Body of pancreas (tissue), 4 donors: Measurements from ENCODE around the gene DEFB113. TPM values are rescaled to one million over a fixed set of nuclear protein-coding genes. Genes with fewer than 3 reads are reported as not detected.
A peak's percentile ranks its signal among the peaks of the same experiment; 100 is the strongest.
"Not testable (repeated sequence)": the region's sequence is repeated elsewhere in the genome, so short reads cannot be mapped to it uniquely, and the experiment has no call there.

ENCODE experiments used
- ATAC-seq: fragments of 150-250 bp; one replicate; pipeline ENCODE4 v1.9.1; 2016
- DNase-seq, 4 donors: peaks; one replicate each; pipeline ENCODE4 v3.0.0-alpha.2; 2019
- H3K27ac ChIP-seq, 4 donors: fragments of 200-600 bp; sonication (generic); 1 replicate in 3 of 4; 2 replicates in 1 of 4; pipeline versions ENCODE4 v1.5.1 to v1.6.1; 2016 to 2019; ENCODE audit warnings: mild to moderate bottlenecking in 1 of 4, mixed read lengths in 1 of 4, moderate library complexity in 1 of 4
- H3K27me3 ChIP-seq, 2 donors: fragments of 200-600 bp; sonication (generic); one replicate each; pipeline ENCODE4 v1.6.0; 2016; ENCODE audit warnings: mild to moderate bottlenecking in 1 of 2
- H3K36me3 ChIP-seq, 2 donors: fragments of 200-600 bp; sonication (generic); replicated peaks in 1 of 2; 2 replicates each; pipeline ENCODE4 v1.5.1; 2016; ENCODE audit warnings: low read depth in 2 of 2; ENCODE audit not compliant: insufficient read depth in 1 of 2
- H3K4me1 ChIP-seq: fragments of 200-600 bp; sonication (generic); one replicate; pipeline ENCODE4 v1.6.0; 2016
- H3K4me3 ChIP-seq, 2 donors: fragments of 200-600 bp; sonication (generic); 1 replicate in 1 of 2; 2 replicates in 1 of 2; pipeline ENCODE4 v1.5.1; 2016 to 2019
- H3K9me3 ChIP-seq, 3 donors: fragments of 200-600 bp; sonication (generic); 1 replicate in 2 of 3; 2 replicates in 1 of 3; pipeline ENCODE4 v1.5.1; 2016
- POLR2A ChIP-seq, 3 donors: fragments of 450-650 bp; IDR thresholded peaks; one replicate each; pipeline ENCODE4 v1.6.1; 2016; ENCODE audit warnings: antibody characterized with exemption in 3 of 3, mild to moderate bottlenecking in 2 of 3
- whole genome bisulfite sequencing, 2 donors: methylation state at CpG; one replicate each; pipeline ENCODE4 v1.1.5; 2017; 5-methylcytosine and 5-hydroxymethylcytosine counted together
- intact Hi-C: fragments of 100-400 bp; cut with DNase I; formaldehyde crosslinking; loops from one replicate; pipeline ENCODE4 v1.15.1; 2023
- total RNA-seq, 2 donors: library from RNA; depleted of rRNA; stranded (reverse); fragments of >200 nt; gene quantifications; one replicate each; pipeline ENCODE4 v1.1.0, GENCODE V29; 2016
- TF ChIP-seq, protein P1 (sequence below), 7 experiments: fragments of 450-650 bp in 4 of 7; fragments of 200-600 bp in 3 of 7; sonication (generic) in 3 of 7; IDR thresholded peaks; one replicate each; pipeline ENCODE4 v1.5.1; 2016 to 2019; ENCODE audit warnings: antibody characterized with exemption in 7 of 7

Gene DEFB113
- total RNA-seq, 2 donors from 2014 or later, result not detected

- H3K9me3 ChIP-seq, result no peaks in the 10 kb centered on the region
- no peak overlapping the region for H3K27ac ChIP-seq
- no peak for ATAC-seq
- no peak overlapping the region for H3K4me3 ChIP-seq
- no peaks in the 10 kb centered on the region for H3K4me1 ChIP-seq
- TF ChIP-seq, protein P1, sequence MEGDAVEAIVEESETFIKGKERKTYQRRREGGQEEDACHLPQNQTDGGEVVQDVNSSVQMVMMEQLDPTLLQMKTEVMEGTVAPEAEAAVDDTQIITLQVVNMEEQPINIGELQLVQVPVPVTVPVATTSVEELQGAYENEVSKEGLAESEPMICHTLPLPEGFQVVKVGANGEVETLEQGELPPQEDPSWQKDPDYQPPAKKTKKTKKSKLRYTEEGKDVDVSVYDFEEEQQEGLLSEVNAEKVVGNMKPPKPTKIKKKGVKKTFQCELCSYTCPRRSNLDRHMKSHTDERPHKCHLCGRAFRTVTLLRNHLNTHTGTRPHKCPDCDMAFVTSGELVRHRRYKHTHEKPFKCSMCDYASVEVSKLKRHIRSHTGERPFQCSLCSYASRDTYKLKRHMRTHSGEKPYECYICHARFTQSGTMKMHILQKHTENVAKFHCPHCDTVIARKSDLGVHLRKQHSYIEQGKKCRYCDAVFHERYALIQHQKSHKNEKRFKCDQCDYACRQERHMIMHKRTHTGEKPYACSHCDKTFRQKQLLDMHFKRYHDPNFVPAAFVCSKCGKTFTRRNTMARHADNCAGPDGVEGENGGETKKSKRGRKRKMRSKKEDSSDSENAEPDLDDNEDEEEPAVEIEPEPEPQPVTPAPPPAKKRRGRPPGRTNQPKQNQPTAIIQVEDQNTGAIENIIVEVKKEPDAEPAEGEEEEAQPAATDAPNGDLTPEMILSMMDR (IDR thresholded peaks at IDR 0.05), result no peak
- TF ChIP-seq POLR2A (IDR thresholded peaks at IDR 0.05), result no peak
- intact Hi-C loops, result no loop called here
- no peaks in the 10 kb centered on the region for H3K27me3 ChIP-seq
- no peaks in the 10 kb centered on the region for H3K36me3 ChIP-seq
- WGBS, 2 donors, result 50% methylated on average over 2 of the region's 2 CpGs
- no peak for DNase-seq
These were observed 22.6 kb downstream of the DEFB113 start for GRCh38 chr6:49946835-49947234.

- DNase-seq, H3K4me1 ChIP-seq, H3K4me3 ChIP-seq, H3K9me3 ChIP-seq, ATAC-seq, H3K36me3 ChIP-seq, H3K27ac ChIP-seq, H3K27me3 ChIP-seq, intact Hi-C loops: not testable (repeated sequence)
- 70 to 76% methylated on average over 3 of the region's 3 CpGs for WGBS, 2 donors
These were observed 25.4 kb downstream of the DEFB113 start for GRCh38 chr6:49944068-49944467.

DNA sequence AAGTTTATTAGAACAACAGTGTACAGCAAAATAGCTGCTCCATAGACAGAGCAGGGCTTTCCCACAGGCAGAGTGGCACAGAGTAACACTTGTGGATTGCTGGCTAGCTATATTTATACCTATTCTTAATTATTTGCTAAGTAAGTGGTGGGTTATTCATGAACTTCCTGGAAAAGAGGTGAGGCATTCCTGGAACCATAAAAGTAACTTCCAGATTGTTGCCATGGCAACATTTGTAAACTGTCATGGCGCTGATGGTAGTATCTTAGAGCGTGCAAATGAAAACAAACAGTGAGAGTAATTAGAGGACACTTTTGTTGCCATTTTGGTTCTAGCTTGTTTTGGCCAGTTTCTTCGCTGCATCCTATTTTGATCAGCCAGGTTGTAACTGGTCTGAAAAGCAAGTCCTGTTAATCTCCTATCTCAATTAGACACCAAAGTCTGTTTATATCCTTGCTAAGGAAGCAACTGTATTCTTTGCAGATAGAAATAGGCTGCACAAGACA lies 29.4 kb downstream of the DEFB113 start:
- no peaks in the 10 kb centered on the region for H3K27me3 ChIP-seq
- no peaks in the 10 kb centered on the region for H3K9me3 ChIP-seq
- DNase-seq, result peak in 1 of 4 donors; percentile 16
- no peak overlapping the region for H3K4me3 ChIP-seq
- peaks cover 5% of the 10 kb centered on the region for H3K4me1 ChIP-seq
- no peaks in the 10 kb centered on the region for H3K36me3 ChIP-seq
- no peak for TF ChIP-seq POLR2A (IDR thresholded peaks at IDR 0.05)
- TF ChIP-seq, protein P1 (IDR thresholded peaks at IDR 0.05), result no peak
- H3K27ac ChIP-seq, result peak overlapping the region in 1 of 4 donors; percentile 18
- intact Hi-C loops, result no loop called here
- ATAC-seq, result peak; percentile 45
- WGBS, 2 donors, result 43 to 45% methylated on average over 3 of the region's 3 CpGs

DNA sequence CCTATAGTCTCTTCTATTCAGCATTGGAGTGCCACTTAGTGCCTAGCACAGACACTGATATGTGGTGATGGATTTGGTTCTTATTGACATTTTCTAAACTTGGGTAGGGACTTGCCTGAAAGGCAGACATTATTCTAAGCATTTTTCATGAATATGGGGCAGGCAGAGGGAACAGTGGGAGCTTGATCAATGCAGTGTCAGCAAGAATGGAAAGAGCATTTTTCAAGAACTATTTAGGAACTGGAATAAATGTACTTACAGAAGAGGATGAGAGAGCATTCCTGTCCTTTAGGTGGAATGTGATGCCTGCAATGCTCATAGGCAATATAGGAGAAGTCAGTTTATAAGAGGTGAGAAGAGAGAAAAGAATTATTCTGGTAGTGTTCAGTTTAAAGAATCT lies 31.6 kb downstream of the DEFB113 start:
- H3K4me1 ChIP-seq, result peaks cover 5% of the 10 kb centered on the region
- H3K9me3 ChIP-seq, result no peaks in the 10 kb centered on the region
- DNase-seq, result no peak
- no peak for ATAC-seq
- intact Hi-C loops, result no loop called here
- H3K36me3 ChIP-seq, result no peaks in the 10 kb centered on the region
- TF ChIP-seq POLR2A (IDR thresholded peaks at IDR 0.05), result no peak
- TF ChIP-seq, protein P1 (IDR thresholded peaks at IDR 0.05), result no peak
- no peak overlapping the region for H3K4me3 ChIP-seq
- no peaks in the 10 kb centered on the region for H3K27me3 ChIP-seq
- H3K27ac ChIP-seq, result no peak overlapping the region

DNA sequence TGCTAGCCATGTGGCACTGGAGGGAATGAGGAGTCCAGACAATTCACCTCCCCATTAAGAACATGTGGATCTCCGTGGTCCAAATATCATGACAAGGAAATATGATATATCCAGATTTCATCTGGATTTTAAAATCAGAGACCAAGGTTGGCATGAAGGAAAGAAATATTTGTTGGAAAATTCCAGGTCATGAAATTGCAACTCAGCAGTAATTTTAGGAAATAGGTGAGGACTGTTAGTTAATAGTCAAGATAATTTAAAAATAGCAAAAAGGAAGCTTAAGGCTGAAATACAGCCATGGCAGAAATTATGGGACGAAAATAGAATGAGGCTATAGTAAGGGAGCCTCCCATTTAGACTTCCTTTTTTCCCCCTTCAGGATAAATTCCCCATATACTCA lies 32.4 kb downstream of the DEFB113 start:
- Histone ChIP-seq H3K4me1 (peaks cover 5% of the 10 kb centered on the region), H3K27me3 (no peaks in the 10 kb centered on the region), H3K9me3 (no peaks in the 10 kb centered on the region), H3K27ac (no peak overlapping the region), H3K36me3 (no peaks in the 10 kb centered on the region), H3K4me3 (no peak overlapping the region)
- no peak for ATAC-seq
- no peak for DNase-seq
- 56 to 57% methylated on average over 2 of the region's 2 CpGs for WGBS, 2 donors
- intact Hi-C loops, result no loop called here
- TF ChIP-seq, protein P1 (IDR thresholded peaks at IDR 0.05), result no peak
- TF ChIP-seq POLR2A (IDR thresholded peaks at IDR 0.05), result no peak
